SU-DHL-6 (cell line): ENCODE measurements around the gene POLA1.

Experiments used
- CTCF ChIP-seq: fragments of 200-600 bp; sonication (generic); IDR thresholded peaks from one replicate; pipeline ENCODE4 v1.5.1; 2017; ENCODE audit warnings: antibody characterized with exemption, mild to moderate bottlenecking, low read length, moderate library complexity; ENCODE audit not compliant: insufficient read depth, poor library complexity, severe bottlenecking
- EZH2phosphoT487 ChIP-seq: fragments of 200-600 bp; sonication (generic), shearing (Covaris generic); conservative IDR thresholded peaks from 2 replicates; pipeline ENCODE4 v1.6.1; 2018; ENCODE audit warnings: mild to moderate bottlenecking, antibody characterized with exemption, low read length, moderate library complexity, mixed read lengths

- TF ChIP-seq CTCF (no peak), EZH2phosphoT487 (no peak)
Observed at GRCh38 chrX:24659646-24660045, 34.1 kb upstream of the POLA1 start.
